Nephron (organoid): ENCODE measurements around the gene HSD17B4.
"Not testable (repeated sequence)": the region's sequence is repeated elsewhere in the genome, so short reads cannot be mapped to it uniquely, and the experiment has no call there.

ENCODE experiments used
- H3K27ac Mint-ChIP-seq, 3 experiments: 2 replicates each; pipeline ENCODE4 v1.8.0; 2020; ENCODE audit warnings: mixed read lengths in 3 of 3, mild to moderate bottlenecking in 2 of 3, moderate library complexity in 1 of 3
- H3K27me3 Mint-ChIP-seq: 2 replicates; pipeline ENCODE4 v1.8.0; 2021; ENCODE audit warnings: low read depth, mild to moderate bottlenecking, moderate library complexity, mixed read lengths
- H3K36me3 Mint-ChIP-seq: 2 replicates; pipeline ENCODE4 v1.8.0; 2020; ENCODE audit warnings: low read depth, mixed read lengths
- H3K4me1 Mint-ChIP-seq: 2 replicates; pipeline ENCODE4 v1.8.0; 2020; ENCODE audit warnings: mixed read lengths
- H3K4me3 Mint-ChIP-seq, 3 experiments: 2 replicates each; pipeline ENCODE4 v1.8.0; 2020; ENCODE audit warnings: mild to moderate bottlenecking in 3 of 3, mixed read lengths in 3 of 3, moderate library complexity in 2 of 3
- H3K9me3 Mint-ChIP-seq: 2 replicates; pipeline ENCODE4 v1.8.0; 2020; ENCODE audit warnings: mixed read lengths
- CTCF ChIP-seq, 3 experiments: fragments of 200-600 bp; sonication (generic); IDR thresholded peaks; one replicate each; pipeline ENCODE4 v1.5.0; 2021; ENCODE audit warnings: antibody characterized with exemption in 3 of 3; ENCODE audit not compliant: unreplicated experiment in 3 of 3

Gene HSD17B4

GRCh38 chr5:119409235-119409815 lies 43.0 kb upstream of the HSD17B4 start:
- TF ChIP-seq CTCF (IDR thresholded peaks at IDR 0.05; ENCODE audit: unreplicated experiment in 3 of 3) = no peak
- Mint-ChIP-seq H3K9me3 (no peaks in the 10 kb centered on the region), H3K27ac (peak overlapping the region in 1 of 3 experiments; percentile 11), H3K36me3 (no peaks in the 10 kb centered on the region), H3K4me1 (peaks cover 9% of the 10 kb centered on the region), H3K27me3 (peaks cover 12% of the 10 kb centered on the region), H3K4me3 (no peak overlapping the region)

- Mint-ChIP-seq H3K27me3 (peaks cover 9% of the 10 kb centered on the region), H3K27ac (peak overlapping the region; percentile 25 to 80 (median 53)), H3K4me3 (peak overlapping the region in 2 of 3 experiments; percentile 22 to 87), H3K4me1 (peaks cover 9% of the 10 kb centered on the region), H3K9me3 (no peaks in the 10 kb centered on the region), H3K36me3 (no peaks in the 10 kb centered on the region)
- no peak for TF ChIP-seq CTCF (IDR thresholded peaks at IDR 0.05; ENCODE audit: unreplicated experiment in 3 of 3)
Measured at GRCh38 chr5:119410448-119411159, 41.7 kb upstream of the HSD17B4 start.

- peaks cover 7% of the 10 kb centered on the region for H3K27me3 Mint-ChIP-seq
- H3K4me3 Mint-ChIP-seq = peak overlapping the region; percentile 86 to 87 (median 87)
- peak overlapping the region; percentile 80 to 91 (median 86) for H3K27ac Mint-ChIP-seq
- H3K36me3 Mint-ChIP-seq = no peaks in the 10 kb centered on the region
- TF ChIP-seq CTCF (IDR thresholded peaks at IDR 0.05; ENCODE audit: unreplicated experiment in 3 of 3) = peak; percentile 94 to 97 (median 96)
- H3K4me1 Mint-ChIP-seq = peaks cover 9% of the 10 kb centered on the region
- no peaks in the 10 kb centered on the region for H3K9me3 Mint-ChIP-seq
Measured at GRCh38 chr5:119411361-119412278, 40.7 kb upstream of the HSD17B4 start.

- peaks cover 7% of the 10 kb centered on the region for H3K27me3 Mint-ChIP-seq
- no peaks in the 10 kb centered on the region for H3K9me3 Mint-ChIP-seq
- peak overlapping the region; percentile 86 to 87 (median 87) for H3K4me3 Mint-ChIP-seq
- no peaks in the 10 kb centered on the region for H3K36me3 Mint-ChIP-seq
- peaks cover 9% of the 10 kb centered on the region for H3K4me1 Mint-ChIP-seq
- peak overlapping the region; percentile 80 to 91 (median 86) for H3K27ac Mint-ChIP-seq
- TF ChIP-seq CTCF (IDR thresholded peaks at IDR 0.05; ENCODE audit: unreplicated experiment in 3 of 3) = peak in 1 of 3 experiments; percentile 4
Measured at GRCh38 chr5:119412279-119413227, 39.7 kb upstream of the HSD17B4 start.

- H3K4me3 Mint-ChIP-seq, H3K9me3 Mint-ChIP-seq, H3K4me1 Mint-ChIP-seq, H3K36me3 Mint-ChIP-seq, H3K27ac Mint-ChIP-seq, H3K27me3 Mint-ChIP-seq: not testable (repeated sequence)
Measured at GRCh38 chr5:119414124-119414734, 38.1 kb upstream of the HSD17B4 start.
